ENCODE measurements around the gene NDNF. TPM values are rescaled to one million over a fixed set of nuclear protein-coding genes. Genes with fewer than 3 reads are reported as not detected.

The NDNF gene
- total RNA-seq, 1 experiment from 2014 or later, result 2.4 TPM

GRCh38 chr4:121064482-121064881 is 7.9 kb downstream of the NDNF start:
- CTCF ChIA-PET, result no interaction called here
- DNase-seq (ENCODE audit: low spot score) (no peak), ATAC-seq (no peak)
- H3K27me3 Mint-ChIP-seq (ENCODE audit: low read depth), result peaks cover 5% of the 10 kb centered on the region
- peaks cover 29% of the 10 kb centered on the region for H3K4me1 Mint-ChIP-seq
- no peaks in the 10 kb centered on the region for H3K9me3 Mint-ChIP-seq
- H3K27ac Mint-ChIP-seq, result no peak overlapping the region
- no peak overlapping the region for H3K4me3 Mint-ChIP-seq
- no peaks in the 10 kb centered on the region for H3K36me3 Mint-ChIP-seq
- TF ChIP-seq ZNF671 (CRISPR knock-in tag; IDR thresholded peaks at IDR 0.05), result no peak
- TF ChIP-seq EMX1 (CRISPR knock-in tag; IDR thresholded peaks at IDR 0.05), result no peak
- no peak for TF ChIP-seq HMGA2 (CRISPR knock-in tag; IDR thresholded peaks at IDR 0.05)
- TF ChIP-seq HMGXB4 (CRISPR knock-in tag; IDR thresholded peaks at IDR 0.05), result no peak
- no peak for TF ChIP-seq JAZF1 (CRISPR knock-in tag; IDR thresholded peaks at IDR 0.05)
- no peak for TF ChIP-seq E2F1 (CRISPR knock-in tag; IDR thresholded peaks at IDR 0.05)
- no peak for TF ChIP-seq ZNF121 (CRISPR knock-in tag; IDR thresholded peaks at IDR 0.05)
- no peak for TF ChIP-seq MYBL2 (CRISPR knock-in tag; IDR thresholded peaks at IDR 0.05)
- POLR2A ChIA-PET, result no interaction called here

- no peak for DNase-seq (ENCODE audit: low spot score)
- H3K4me1 Mint-ChIP-seq, result peaks cover 23% of the 10 kb centered on the region
- H3K9me3 Mint-ChIP-seq, result no peaks in the 10 kb centered on the region
- H3K36me3 Mint-ChIP-seq, result no peaks in the 10 kb centered on the region
- H3K27ac Mint-ChIP-seq, result no peak overlapping the region
- CTCF ChIA-PET, result no interaction called here
- ATAC-seq, result no peak
- TF ChIP-seq ZNF232 (CRISPR knock-in tag; IDR thresholded peaks at IDR 0.05) (no peak), KAT7 (CRISPR knock-in tag; IDR thresholded peaks at IDR 0.05; ENCODE audit: borderline replicate concordance) (no peak), E2F1 (CRISPR knock-in tag; IDR thresholded peaks at IDR 0.05) (no peak), MLX (CRISPR knock-in tag; IDR thresholded peaks at IDR 0.05) (no peak), ATF1 (CRISPR knock-in tag; IDR thresholded peaks at IDR 0.05) (no peak), NFYB (CRISPR knock-in tag; conservative IDR thresholded peaks at IDR 0.05; ENCODE audit: low read depth) (no peak), ZNF317 (CRISPR knock-in tag; IDR thresholded peaks at IDR 0.05; ENCODE audit: borderline replicate concordance, low read depth) (no peak), ZNF219 (CRISPR knock-in tag; IDR thresholded peaks at IDR 0.05; ENCODE audit: borderline replicate concordance) (no peak)
- POLR2A ChIA-PET, result no interaction called here
- no peak overlapping the region for H3K4me3 Mint-ChIP-seq
- no peaks in the 10 kb centered on the region for H3K27me3 Mint-ChIP-seq (ENCODE audit: low read depth)
Observed at GRCh38 chr4:121062521-121062920, 9.8 kb downstream of the NDNF start.

GRCh38 chr4:121061861-121062260 is 10.5 kb downstream of the NDNF start:
- H3K36me3 Mint-ChIP-seq, result no peaks in the 10 kb centered on the region
- ChIA-PET CTCF (no interaction called here), POLR2A (interaction anchor here (0.7 kb wide), 1 partner anchor 11 kb away, joined by 3 read pairs; the partner anchor contains the start of gene NDNF)
- peaks cover 29% of the 10 kb centered on the region for H3K4me1 Mint-ChIP-seq
- H3K27ac Mint-ChIP-seq, result no peak overlapping the region
- H3K9me3 Mint-ChIP-seq, result no peaks in the 10 kb centered on the region
- TF ChIP-seq ARID4B (CRISPR knock-in tag; IDR thresholded peaks at IDR 0.05; ENCODE audit: borderline replicate concordance) (no peak), CREM (CRISPR knock-in tag; IDR thresholded peaks at IDR 0.05) (no peak), MXD4 (CRISPR knock-in tag; IDR thresholded peaks at IDR 0.05; ENCODE audit: borderline replicate concordance) (no peak), E2F1 (CRISPR knock-in tag; IDR thresholded peaks at IDR 0.05) (no peak), ZNF512 (CRISPR knock-in tag; IDR thresholded peaks at IDR 0.05; ENCODE audit: borderline replicate concordance) (no peak), JUN (CRISPR knock-in tag; IDR thresholded peaks at IDR 0.05) (no peak), ZNF121 (CRISPR knock-in tag; IDR thresholded peaks at IDR 0.05) (no peak), ZNF416 (CRISPR knock-in tag; IDR thresholded peaks at IDR 0.05) (no peak)
- no peak overlapping the region for H3K4me3 Mint-ChIP-seq
- ATAC-seq (no peak), DNase-seq (ENCODE audit: low spot score) (no peak)
- no peaks in the 10 kb centered on the region for H3K27me3 Mint-ChIP-seq (ENCODE audit: low read depth)

All from WTC11 (cell line).